ENCODE data around the gene AMT.

AMT gene

DNA sequence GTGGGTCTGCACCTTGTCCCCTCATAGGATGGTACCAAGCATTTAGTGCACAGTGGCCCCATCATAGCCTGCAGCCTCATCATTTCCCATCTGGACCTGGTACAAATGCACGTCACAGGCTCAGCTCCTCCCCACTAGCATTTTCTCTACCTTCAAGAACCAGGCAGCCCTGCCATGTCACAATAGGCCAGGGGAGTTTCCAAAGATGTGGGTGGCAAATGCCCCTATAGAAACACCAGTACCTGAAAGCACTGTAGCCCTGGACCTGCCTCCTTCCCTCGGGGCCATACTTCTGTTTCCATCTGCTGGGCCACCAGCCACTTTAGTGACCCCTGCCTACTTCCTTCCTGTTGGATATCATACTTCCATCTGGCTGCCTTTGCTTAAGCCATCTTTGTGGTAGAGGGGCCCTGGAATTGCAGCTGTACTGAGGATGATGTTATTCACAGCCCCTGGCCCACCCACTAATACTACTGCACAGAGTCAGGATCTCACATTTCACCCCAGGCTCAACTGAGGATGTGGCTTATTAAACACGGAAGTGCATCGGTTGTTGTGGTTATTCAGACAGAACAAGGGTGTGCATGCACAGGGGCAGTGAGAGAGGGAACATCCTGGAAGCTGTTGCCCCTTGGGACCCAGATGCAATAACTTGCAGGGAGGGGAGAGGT, 6.2 kb downstream of the AMT start (continued):
- TF ChIP-seq, protein P1, sequence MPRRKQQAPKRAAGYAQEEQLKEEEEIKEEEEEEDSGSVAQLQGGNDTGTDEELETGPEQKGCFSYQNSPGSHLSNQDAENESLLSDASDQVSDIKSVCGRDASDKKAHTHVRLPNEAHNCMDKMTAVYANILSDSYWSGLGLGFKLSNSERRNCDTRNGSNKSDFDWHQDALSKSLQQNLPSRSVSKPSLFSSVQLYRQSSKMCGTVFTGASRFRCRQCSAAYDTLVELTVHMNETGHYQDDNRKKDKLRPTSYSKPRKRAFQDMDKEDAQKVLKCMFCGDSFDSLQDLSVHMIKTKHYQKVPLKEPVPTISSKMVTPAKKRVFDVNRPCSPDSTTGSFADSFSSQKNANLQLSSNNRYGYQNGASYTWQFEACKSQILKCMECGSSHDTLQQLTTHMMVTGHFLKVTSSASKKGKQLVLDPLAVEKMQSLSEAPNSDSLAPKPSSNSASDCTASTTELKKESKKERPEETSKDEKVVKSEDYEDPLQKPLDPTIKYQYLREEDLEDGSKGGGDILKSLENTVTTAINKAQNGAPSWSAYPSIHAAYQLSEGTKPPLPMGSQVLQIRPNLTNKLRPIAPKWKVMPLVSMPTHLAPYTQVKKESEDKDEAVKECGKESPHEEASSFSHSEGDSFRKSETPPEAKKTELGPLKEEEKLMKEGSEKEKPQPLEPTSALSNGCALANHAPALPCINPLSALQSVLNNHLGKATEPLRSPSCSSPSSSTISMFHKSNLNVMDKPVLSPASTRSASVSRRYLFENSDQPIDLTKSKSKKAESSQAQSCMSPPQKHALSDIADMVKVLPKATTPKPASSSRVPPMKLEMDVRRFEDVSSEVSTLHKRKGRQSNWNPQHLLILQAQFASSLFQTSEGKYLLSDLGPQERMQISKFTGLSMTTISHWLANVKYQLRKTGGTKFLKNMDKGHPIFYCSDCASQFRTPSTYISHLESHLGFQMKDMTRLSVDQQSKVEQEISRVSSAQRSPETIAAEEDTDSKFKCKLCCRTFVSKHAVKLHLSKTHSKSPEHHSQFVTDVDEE (CRISPR knock-in tag; IDR thresholded peaks at IDR 0.05) = no peak
- TF ChIP-seq CSDC2 (CRISPR knock-in tag; IDR thresholded peaks at IDR 0.05) = no peak
- no peak for TF ChIP-seq SNAI2 (CRISPR knock-in tag; IDR thresholded peaks at IDR 0.05)
- TF ChIP-seq ARNTL (CRISPR knock-in tag; IDR thresholded peaks at IDR 0.05; ENCODE audit: borderline replicate concordance, low read depth) = no peak
- TF ChIP-seq ZC3H10 (CRISPR knock-in tag; IDR thresholded peaks at IDR 0.05) = no peak
- no peak for TF ChIP-seq ZNF70 (CRISPR knock-in tag; IDR thresholded peaks at IDR 0.05)

- no peak for ATAC-seq
- no peak for TF ChIP-seq ISL1 (CRISPR knock-in tag; IDR thresholded peaks at IDR 0.05)
- no peak for TF ChIP-seq ZNF565 (CRISPR knock-in tag; conservative IDR thresholded peaks at IDR 0.05; ENCODE audit: low read depth)
- TF ChIP-seq ZFP30 (CRISPR knock-in tag; IDR thresholded peaks at IDR 0.05) = no peak
- no peak for TF ChIP-seq TCF4 (CRISPR knock-in tag; IDR thresholded peaks at IDR 0.05; ENCODE audit: borderline replicate concordance)
- TF ChIP-seq ZC3H10 (CRISPR knock-in tag; IDR thresholded peaks at IDR 0.05) = no peak
Observed at GRCh38 chr3:49414753-49415152, 7.5 kb downstream of the AMT start.

- no peak for ATAC-seq
- TF ChIP-seq CSRNP3 (CRISPR knock-in tag; IDR thresholded peaks at IDR 0.05) (no peak), RARB (CRISPR knock-in tag; IDR thresholded peaks at IDR 0.05) (no peak), TOX (CRISPR knock-in tag; IDR thresholded peaks at IDR 0.05; ENCODE audit: borderline replicate concordance) (no peak), ZFP30 (CRISPR knock-in tag; IDR thresholded peaks at IDR 0.05) (no peak)
Observed at GRCh38 chr3:49413338-49413734, 8.9 kb downstream of the AMT start.

DNA sequence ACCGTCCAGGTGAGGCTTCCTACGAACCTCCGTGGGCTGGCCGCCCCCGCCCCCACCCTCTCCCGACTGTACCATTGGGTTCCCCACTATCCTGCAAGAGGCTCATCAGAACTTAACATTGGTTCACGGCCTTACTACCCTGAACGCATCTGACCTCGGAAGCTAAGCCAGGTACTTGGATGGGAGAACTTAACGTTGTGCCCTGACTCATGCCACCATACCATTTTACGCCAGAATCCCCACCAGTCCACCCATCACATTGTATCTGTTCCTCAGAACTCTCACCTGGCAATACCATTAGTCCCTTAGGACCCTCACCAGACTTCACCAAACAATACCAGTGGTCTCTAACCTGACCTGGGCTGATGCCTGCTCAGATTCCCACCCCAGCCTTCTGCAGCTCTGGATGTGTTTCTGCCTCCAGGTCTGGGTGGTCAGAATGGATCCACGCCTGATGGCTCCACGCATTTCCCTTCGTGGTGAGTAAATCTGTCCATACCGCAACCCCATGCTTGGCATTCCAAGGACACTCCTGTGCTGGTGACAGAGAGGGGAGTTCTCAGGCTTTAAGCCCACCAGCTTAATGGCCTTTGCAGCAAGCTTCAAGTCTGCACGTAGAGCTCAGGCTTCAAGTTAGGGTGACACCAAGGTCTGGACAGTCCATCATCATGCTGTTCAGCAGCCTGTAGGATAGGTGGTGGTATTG, 9.5 kb downstream of the AMT start:
- ATAC-seq = peak; percentile 12; the same call in 2 of the 3 replicates

More for the DNA sequence above, 9.5 kb downstream of the AMT start:
- TF ChIP-seq PPARA (CRISPR knock-in tag; IDR thresholded peaks at IDR 0.05; ENCODE audit: borderline replicate concordance) (no peak), RARB (CRISPR knock-in tag; IDR thresholded peaks at IDR 0.05) (no peak), OSR1 (CRISPR knock-in tag; IDR thresholded peaks at IDR 0.05) (no peak), BACH2 (CRISPR knock-in tag; IDR thresholded peaks at IDR 0.05; ENCODE audit: borderline replicate concordance) (no peak), CSDC2 (CRISPR knock-in tag; IDR thresholded peaks at IDR 0.05) (no peak), TOX (CRISPR knock-in tag; IDR thresholded peaks at IDR 0.05; ENCODE audit: borderline replicate concordance) (no peak), CSRNP3 (CRISPR knock-in tag; IDR thresholded peaks at IDR 0.05) (no peak), ZFP3 (CRISPR knock-in tag; IDR thresholded peaks at IDR 0.05) (no peak), ARNTL (CRISPR knock-in tag; IDR thresholded peaks at IDR 0.05; ENCODE audit: borderline replicate concordance, low read depth) (no peak), ZNF8 (CRISPR knock-in tag; IDR thresholded peaks at IDR 0.05) (no peak), ZC3H10 (CRISPR knock-in tag; IDR thresholded peaks at IDR 0.05) (no peak)
- TF ChIP-seq, protein P2, sequence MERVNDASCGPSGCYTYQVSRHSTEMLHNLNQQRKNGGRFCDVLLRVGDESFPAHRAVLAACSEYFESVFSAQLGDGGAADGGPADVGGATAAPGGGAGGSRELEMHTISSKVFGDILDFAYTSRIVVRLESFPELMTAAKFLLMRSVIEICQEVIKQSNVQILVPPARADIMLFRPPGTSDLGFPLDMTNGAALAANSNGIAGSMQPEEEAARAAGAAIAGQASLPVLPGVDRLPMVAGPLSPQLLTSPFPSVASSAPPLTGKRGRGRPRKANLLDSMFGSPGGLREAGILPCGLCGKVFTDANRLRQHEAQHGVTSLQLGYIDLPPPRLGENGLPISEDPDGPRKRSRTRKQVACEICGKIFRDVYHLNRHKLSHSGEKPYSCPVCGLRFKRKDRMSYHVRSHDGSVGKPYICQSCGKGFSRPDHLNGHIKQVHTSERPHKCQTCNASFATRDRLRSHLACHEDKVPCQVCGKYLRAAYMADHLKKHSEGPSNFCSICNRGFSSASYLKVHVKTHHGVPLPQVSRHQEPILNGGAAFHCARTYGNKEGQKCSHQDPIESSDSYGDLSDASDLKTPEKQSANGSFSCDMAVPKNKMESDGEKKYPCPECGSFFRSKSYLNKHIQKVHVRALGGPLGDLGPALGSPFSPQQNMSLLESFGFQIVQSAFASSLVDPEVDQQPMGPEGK (CRISPR knock-in tag; IDR thresholded peaks at IDR 0.05; ENCODE audit: borderline replicate concordance) = no peak

Data from SK-N-SH treated with all-trans-retinoic acid at 6 μM for 48 hours (cell line).